NCI-H2107 (cell line): ENCODE results near the gene NFAM1.

Source experiments
- DNase-seq: peaks from one replicate; lab custom pipeline; 2025; lab: John Stamatoyannopoulos, UW

Gene NFAM1

DNA sequence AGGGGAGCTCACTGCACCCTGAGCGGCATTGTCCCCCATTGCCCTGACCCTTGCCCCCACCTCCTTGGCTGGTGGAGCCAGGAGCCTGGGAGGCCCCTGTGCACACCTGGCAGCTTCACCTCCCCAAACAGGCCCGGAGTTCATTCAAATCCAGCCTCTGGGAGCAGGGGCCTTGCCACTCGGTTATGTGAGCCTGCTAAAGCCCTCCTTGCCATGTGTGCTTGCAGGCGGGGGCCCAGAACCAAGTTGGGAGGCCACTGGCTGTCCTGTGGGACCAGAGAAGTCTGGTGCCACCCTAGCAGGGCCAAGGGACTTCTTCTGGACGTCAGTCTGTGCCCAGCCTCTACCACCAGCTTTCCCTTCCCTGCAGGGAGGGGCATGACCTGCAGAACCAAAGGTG lies 48.9 kb downstream of the NFAM1 start:
- no peak for DNase-seq

DNA sequence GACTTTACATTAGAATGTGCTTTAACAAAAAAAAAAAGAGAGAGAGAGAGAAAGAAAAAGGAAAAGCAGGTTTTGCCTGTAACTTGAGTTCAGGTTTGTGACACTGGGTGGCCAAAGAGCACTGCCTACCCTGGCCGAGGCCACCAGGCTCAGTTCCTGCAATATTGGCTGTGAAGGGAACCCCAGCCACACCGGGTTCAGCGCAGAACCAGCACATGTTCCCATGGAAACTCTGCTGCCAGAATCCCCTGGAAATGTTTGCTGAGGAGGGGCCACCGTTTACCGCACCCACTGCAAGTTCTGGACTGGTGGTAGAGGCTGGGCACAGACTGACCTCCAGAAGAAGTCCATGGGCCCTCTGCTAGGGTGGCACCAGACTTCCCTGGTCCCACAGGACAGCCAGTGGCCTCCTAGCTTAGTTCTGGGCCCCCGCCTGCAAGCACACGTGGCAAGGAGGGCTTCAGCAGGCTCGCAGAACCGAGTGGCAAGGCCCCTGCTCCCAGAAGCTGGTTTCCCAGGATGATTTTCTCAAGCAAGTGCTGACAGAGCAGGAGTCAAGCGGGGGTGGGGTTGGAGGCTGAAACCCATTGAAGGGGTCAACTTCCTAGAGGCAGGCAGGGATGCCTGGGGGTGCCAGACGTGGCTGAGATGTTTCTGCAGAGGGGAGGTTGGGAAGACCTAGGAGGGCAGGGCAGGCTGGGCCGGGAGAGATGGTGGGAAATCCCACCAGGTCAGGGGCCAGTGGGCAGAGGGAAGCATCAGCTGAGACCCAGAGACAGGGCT lies 51.2 kb downstream of the NFAM1 start:
- DNase-seq: no peak

DNA sequence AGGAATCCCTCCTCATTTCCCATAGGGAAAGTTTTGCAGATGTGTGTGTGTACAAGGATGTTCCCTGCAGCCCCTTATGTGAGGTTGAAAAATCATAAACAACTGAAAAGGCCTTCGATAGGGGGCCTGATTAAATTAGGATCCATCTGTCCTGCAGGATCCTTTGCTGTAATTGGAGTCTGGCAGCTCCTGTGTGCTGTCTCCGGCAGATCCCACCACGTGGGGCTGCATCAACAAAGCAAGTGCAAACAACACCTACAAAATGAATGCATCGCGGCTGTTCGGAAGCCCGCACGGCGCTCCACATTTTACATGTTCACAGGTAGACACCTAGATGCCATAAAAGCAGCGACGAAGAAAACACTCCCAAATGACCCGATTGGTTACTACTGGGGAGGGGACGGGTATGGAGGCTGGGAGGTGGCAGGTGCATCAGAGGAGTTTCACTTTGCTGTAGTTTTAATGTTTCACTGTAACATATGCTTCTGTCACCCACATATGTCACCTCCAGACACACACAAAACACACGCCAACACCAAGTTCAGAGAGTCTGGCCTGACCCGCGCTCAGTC lies 52.2 kb downstream of the NFAM1 start:
- no peak for DNase-seq

DNA sequence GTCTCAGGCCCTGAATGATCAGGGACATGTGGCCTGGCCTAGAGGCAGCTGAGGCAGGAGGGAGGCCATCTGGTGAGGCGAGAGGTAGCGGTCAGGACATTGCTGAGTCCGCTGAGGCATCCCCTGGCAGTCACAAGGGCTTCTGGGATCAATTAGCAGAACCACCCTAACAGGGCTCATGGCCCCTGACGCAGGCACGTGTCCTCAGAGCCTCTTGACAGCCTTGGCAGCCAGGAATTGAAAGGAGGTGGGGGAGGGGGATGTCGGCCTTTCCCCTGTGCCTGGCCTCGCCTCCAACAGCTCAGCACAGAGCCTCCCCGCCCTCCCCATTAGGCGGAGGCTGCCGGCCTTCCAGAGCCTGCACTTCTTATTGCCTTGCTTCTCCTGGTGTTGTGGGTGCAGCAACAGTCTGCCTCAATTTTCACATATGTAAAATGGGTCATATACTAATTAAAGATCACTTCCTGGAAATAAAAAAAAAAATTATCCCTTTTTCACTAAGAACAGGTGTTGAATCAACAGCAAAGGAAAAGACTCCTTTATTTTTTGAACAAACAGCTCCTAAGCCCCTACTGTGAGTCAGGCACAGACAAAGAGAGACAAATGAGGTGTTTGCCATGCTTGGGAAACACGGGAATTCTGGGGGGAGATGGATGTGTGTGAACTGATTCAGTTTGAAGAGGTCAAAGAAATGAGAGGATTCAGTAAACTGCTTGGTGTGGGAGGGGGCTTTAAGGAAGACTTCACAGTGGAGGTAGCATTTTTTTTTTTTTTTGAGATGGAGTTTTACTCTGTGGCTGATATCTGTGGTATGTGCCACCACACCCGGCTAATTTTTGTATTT lies 55.3 kb downstream of the NFAM1 start:
- DNase-seq: no peak

DNA sequence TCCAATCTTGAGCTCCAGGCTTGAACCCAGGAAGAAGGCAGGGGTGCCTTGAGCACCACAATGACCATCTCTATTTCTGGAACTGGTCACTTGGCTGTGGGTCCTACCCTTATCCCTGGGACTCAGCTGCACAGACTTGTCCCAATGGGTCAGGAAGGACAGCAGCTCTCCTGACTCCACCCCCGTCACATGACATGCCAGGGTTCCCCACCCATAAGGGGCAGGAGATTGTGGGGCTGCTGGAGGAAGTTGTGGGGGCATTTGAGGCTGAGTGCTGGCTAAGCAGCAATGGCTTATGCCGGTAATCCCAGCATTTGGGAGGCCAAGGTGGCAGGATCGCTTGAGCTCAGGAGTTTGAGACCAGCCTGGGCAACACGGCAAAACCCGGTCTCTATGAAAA lies 56.2 kb downstream of the NFAM1 start:
- DNase-seq: no peak

DNA sequence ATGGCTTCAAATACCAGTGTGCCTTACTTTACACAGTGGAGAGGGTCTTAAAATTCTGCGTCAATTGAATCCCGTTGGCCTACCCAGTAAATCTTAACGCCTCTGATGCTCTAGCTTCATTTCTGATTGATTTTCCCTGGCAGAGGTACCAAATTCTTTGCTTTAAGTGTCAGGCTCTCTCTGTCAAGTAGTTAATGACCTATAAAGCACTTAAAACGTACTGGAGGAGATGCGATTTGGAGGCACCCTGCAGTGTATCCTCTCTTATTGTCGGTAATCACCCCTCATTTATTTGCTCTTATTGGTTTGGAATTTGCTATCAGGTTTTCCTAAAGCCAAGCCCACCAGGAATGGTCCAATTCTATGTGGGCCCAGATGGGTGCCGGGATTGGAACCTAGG lies 59.2 kb downstream of the NFAM1 start:
- DNase-seq: no peak

DNA sequence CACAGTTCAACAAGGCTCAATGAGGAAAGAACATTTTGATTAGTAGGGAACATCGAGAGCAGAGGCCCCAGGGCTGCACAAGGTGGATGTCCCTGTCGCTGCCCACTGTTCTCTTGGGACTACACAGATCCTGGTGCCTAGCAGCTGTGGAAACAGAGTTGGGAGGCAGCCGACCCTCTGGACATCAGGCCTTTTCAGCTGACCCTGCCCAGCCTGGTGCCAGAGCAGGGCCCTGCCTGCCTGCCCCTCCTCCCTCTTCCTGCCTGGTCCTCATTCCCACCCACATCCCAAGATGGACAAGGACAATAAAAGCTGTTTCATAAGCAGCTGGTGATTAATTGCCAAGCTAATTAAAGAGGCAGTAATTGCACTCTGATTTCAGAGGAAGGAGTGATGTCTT lies 60.7 kb downstream of the NFAM1 start:
- DNase-seq: no peak

DNA sequence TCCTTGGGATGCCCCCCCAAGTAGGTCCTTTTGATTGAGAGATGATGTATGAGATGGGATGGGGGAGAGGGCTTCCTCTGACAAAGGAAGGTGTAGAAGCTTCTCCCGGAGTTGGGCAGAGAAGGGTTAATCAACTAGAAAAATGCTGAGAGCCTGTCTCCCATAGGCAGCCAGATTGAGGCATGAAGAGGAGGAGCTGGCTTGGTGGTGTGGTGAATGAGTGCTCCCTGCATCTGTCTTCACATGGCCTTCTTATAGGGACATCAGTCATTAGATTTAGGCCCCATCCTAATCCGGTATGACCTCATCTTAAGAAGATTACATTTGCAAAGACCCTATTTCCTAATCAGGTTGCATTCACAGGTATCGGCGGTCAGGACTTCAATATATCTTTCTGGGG lies 61.1 kb downstream of the NFAM1 start:
- DNase-seq: no peak

DNA sequence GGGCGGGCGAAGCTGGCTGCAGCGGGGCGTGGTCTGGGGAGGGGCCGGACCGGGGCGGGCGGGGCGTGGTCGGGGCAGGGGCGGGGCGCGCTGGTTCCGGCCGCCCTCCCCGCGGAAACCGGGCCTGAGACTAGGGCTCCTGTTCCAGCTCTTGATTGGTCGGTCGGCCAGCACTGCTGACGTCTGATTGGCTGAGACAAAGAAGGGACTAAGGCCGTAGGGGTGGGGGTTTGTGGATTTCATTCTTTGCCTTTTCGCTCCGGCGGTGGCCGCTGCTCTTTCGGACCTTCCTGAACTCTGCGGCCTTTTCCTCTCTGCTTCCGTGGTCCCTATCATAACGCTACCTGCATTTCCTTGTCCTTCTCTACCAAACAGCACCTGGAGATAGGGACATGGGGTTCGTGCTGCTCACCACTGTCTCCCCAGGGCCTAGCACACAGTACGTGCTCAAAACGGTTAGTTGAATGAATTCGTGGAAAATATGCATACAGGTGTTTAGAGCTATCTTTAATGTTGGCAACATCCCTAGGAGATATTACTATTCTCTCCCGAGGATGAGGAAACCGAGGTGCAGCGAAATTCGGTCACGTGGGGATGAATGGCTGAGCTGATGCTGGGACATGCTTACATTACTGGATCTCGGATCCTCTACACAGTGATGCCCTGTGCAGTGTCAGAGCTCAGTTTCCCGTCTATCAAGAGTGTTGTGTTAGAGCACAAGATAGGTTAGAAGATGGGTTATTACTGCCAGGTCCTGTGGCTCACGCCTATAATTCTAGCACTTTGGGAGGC lies 62.8 kb downstream of the NFAM1 start:
- DNase-seq: peak; percentile 69

DNA sequence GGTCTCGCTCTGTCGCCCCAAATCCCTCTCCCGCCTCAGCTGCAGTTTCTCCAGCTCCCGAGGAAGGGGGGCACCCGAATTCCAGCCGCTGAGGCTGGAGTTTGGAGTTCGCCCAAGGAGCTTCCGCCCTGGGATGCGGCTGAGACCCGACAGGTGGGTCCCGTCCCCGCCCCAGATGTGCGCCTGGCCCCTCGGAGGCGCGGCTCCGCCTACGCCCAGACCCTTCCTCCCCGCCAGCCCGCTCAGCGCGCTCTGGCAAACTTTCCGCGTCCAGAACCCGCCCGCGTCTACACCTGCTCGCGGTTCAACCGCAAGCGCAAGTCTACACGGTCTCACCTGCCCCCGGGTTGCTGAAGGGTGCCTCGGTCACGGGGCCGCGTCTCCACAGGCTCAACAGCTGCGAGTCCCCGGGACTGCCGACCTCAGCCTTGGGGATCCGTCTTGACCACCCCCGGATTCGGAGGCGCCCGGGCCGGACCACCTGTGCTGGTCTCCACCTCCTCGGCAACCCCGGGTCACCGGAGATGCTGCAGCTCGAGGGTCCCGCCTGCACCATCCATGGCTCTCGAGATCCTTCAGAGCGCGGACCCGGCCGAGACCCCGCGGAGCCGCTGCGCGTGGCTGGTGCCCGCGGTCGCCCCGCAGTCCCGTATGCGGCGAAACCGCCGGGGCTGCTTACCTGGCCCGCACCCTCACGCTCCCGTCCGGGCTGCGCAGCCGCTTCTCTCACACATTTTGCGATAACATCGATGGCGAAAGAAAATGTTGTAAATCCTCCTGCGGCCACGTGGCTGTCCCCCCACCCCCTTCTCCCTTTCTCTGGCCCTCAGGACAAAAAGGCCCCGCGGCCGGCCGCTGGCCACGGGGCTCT lies 63.6 kb downstream of the NFAM1 start:
- DNase-seq: no peak

DNA sequence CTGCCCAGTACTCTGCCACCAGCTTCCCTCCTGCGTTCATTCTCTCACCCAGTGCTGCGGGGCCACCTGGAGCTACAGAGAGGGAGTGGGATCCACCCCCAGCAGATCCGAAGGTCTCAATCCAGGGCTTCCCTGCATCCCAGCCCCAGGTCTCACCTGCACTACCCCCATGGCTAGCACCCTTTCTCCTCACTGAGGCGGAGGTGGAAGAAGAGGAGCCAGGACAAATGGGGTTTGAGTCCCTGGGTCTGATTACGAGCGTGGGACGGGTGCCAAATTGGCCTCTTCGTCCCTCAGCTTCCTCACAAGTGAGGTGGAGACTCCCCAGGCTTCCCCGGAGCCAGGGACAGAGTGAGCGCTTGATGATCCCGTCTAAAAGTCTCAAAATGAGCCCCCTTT lies 64.2 kb downstream of the NFAM1 start:
- no peak for DNase-seq

DNA sequence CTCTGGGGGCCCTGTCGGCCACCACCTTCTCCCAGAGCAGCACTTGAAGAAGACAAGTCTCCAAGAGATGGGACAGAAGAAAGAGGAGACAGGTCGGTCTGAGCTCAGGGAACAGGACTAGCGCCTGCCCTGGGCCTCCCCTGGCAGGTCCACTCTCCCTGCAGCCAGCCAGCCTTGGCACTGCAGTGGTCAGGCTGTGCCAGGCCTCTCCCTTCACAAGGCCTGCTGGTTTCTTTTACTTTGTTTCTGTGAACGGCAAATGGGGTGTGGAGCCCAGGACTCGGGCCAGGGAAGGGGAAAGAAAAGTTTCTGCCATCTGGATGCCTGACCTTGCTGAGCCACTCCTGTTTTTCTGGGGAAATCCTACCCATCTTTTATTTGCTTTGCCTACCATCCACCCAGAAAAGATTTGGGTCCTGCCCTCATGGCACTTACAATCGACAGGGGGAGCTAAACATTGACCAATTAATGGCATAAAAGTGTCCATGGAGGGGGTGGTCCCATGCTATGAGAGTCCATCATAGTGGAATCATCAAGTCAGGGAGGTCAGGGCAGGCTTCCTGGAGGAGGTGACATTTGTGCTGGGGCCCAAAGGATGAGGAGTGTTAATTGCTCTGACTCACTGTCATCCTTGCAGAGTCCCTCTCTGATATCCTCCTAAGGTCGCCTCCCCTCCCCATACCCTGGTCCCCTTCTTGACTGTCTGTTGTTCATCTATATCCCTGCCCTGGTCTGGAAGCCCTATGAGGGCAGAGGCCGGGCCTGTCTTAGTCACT lies 65.2 kb downstream of the NFAM1 start:
- DNase-seq: no peak

DNA sequence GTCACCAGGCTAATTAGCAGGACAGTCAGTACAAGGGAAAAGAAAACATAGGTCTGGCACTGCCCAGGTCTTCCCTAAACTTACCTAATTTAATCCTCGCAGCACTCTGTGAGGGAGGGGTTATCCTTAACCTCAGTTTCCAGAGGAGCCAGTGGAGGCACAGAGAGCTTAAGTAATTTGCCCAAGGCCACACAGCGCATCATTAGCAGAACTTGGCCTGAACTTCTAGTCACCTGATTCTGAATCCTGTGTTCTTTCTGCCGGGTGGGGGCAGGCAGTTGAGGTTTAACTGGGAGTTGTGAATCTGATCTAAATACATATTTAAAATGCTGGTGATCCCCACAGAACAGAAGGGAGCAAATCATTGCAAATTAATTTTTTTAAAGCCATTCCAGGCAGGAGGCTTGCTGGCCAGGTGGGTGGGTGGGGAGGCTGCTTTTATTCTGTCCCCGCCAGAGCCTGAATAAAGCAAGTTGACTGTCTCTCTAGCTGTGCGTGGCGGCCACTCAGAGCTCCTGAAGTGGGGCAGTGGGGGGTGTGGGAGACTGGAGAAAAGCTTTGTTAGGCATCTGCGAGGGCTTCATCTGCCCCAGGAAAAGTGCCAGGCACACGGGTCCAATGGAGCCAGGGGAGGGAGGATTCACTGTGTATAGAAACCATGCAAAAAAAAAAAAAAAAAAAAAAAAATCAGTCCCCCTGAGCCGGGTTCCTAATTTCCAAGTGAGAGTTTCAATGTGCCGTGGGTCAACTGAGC lies 66.1 kb downstream of the NFAM1 start:
- no peak for DNase-seq

DNA sequence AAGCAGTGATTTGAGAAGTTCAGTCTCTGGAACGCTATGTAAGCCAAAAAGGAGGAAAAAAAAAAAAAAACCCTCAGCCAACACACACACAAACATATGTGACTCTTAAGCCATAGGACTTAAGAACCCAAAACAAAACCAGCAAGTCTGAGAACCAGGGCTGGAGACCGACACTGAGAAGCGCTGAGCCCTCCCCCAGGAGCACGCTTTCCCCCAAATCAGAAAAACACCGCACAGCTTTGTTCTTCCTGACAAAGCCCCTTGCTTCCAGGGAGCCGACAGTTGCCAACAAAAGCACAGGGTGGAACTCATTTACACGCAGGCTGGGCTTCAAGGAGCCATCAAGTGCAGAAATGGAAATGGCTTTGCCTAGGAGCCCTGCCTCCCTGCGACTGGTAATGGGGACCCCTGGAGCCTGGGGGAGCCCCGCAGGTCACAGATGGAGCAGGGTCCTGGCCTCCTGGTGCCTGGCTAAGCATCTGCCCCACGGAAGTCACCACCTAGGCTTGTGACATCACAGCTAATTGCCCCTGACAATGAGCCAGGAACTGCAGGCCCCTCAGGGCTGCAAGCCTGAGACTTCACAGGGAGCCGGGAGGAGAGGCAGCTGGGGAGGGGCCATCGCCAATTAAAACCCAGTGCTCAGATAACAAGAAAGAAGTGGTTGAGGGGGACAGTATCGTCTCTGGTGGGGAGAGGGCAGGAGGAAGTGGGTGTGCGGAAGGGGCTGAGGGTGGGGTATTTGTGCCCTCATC lies 66.9 kb downstream of the NFAM1 start:
- DNase-seq: no peak

DNA sequence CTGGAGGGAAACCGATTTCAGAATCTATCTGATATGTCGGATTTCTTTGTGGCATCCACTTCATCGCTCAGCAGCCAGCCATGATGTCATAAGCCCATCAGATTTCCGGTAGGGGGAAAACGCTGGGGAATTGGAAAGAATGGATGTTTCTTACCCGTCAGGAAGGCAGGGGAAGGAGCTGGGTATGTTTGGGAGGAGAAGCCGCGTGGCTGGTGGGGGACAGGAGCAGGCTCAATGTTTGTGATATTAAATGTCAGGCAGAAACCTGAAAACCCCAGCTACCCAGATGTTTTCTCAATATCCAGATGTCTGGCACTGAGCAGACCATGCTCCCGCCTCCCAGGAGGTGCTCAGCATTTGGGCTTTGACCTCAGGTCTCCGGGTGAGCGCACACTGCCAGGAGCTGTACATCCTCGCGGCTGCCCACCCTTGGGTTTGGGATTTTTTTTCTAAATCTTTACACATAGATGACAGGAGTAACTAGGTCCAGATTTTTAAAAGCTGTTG lies 67.5 kb downstream of the NFAM1 start:
- DNase-seq: no peak

DNA sequence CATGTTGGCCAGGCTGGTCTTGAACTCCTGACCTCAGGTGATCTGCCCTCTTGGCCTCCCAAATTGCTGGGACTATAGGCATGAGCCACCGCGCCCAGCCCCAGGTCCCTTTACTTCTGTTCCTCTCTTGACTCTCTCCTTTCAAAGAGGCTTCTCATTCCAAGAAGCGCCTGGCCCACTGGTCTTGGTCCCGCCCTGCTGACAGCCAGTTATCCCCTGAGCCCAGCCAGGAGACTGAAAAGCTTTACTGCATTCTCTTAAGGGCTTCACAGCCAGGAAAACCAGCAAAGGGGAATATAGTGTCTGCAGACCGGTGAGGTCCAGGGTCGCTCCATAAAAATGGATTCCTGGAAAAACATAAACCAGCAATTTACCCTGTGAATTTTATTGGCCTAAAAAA lies 68.3 kb downstream of the NFAM1 start:
- no peak for DNase-seq

DNA sequence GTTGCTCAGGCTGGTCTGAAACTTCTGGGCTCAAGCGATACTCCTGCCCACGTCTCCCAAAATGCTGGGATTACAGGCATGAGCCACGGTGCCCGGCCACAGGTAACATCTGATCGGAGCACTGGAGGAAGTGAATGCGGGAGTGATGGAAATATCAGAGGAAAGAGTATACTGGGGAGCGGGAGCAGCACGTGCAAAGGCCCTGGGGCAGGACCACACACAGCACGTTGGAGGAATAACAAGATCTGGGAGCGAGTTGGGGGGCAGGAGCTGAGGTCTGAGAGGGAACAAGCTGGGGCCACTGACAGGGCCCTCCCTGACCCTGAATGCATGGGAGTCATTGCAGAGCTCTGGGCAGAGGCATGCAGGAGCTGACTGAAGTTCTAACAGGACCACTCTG lies 70.7 kb downstream of the NFAM1 start:
- DNase-seq: no peak

DNA sequence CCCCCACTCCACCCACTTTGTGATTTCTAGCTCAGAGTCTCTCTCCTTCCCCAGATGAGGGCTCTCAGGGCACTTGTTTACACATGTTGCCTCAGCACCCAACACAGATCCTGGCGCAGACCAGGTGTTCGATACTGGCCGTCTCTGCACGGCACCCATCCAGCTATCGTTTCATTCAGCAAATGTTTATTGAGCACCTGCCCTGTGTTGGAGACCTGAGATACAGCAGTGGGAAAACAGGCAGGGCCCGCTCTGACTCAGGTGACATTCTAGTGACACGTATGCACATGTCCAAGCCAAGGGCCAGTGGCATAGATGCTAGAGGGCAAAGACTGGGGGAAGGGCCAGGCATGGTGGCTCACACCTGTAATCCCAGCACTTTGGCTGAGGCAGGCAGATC lies 71.9 kb downstream of the NFAM1 start:
- no peak for DNase-seq
